Left forelimb (tissue), 1 donor: ENCODE data around the gene ST8SIA1.
"Not testable (repeated sequence)": the region's sequence is repeated elsewhere in the genome, so short reads cannot be mapped to it uniquely, and the experiment has no call there.

Experiments used
- DNase-seq: peaks from one replicate; pipeline ENCODE4 v3.0.0-alpha.2; 2018; ENCODE audit warnings: low spot score

The ST8SIA1 gene

GRCh38 chr12:22169376-22169775 is 165.1 kb downstream of the ST8SIA1 start:
- no peak for DNase-seq

- DNase-seq = no peak
Observed at GRCh38 chr12:22164139-22164538, 170.4 kb downstream of the ST8SIA1 start.

- no peak for DNase-seq
Observed at GRCh38 chr12:22163594-22163993, 170.9 kb downstream of the ST8SIA1 start.

GRCh38 chr12:22160396-22161003 is 174.0 kb downstream of the ST8SIA1 start:
- DNase-seq = no peak

- DNase-seq = not testable (repeated sequence)
Observed at GRCh38 chr12:22149286-22149685, 185.2 kb downstream of the ST8SIA1 start.

- not testable (repeated sequence) for DNase-seq
Observed at GRCh38 chr12:22146686-22147085, 187.8 kb downstream of the ST8SIA1 start.
